A549 (cell line): ENCODE data around the gene DYNC2I2. TPM values are rescaled to one million over a fixed set of nuclear protein-coding genes. Genes with fewer than 3 reads are reported as not detected.

Experiments used
- ATAC-seq, 2 experiments: fragments of 200-7000 bp in 1 of 2; fragments of >200 bp in 1 of 2; cut with Nextera tagmentation in 1 of 2; cut with Tn5 transposase in 1 of 2; 3 replicates each; pipeline versions ENCODE4 v1.8.0 to v1.9.1; 2018 to 2020; ENCODE audit warnings: mild to moderate bottlenecking in 1 of 2, moderate library complexity in 1 of 2
- CTCF ChIA-PET: fragments of 300-600 bp; sonication (Branson Sonifier 250); formaldehyde crosslinking; extraction: SDS; loops from one replicate; lab custom pipeline; 2021; ENCODE audit warnings: antibody characterized with exemption, inconsistent platforms; lab: Yijun Ruan, JAX
- POLR2A ChIA-PET: fragments of 350-600 bp; formaldehyde crosslinking; extraction: SDS; loops from one replicate; lab custom pipeline; 2021; ENCODE audit warnings: antibody characterized with exemption, inconsistent platforms; lab: Yijun Ruan, JAX
- DNase-seq, 2 experiments: peaks; one replicate each; pipeline versions ENCODE4 v3.0.0 to v3.0.0-alpha.2; 2011 to 2016; ENCODE audit warnings: low read depth in 1 of 2, low spot score in 1 of 2
- FAIRE-seq: peaks from 2 replicates; lab custom pipeline; 2011; peaks lifted over from hg19 to GRCh38; lab: Jason Lieb, UNC
- H3K27ac ChIP-seq, 2 experiments: fragments of >200 bp; sonication (Bioruptor Twin); formaldehyde crosslinking; 3 replicates each; pipeline ENCODE4 v1.5.1; 2016 to 2017
- H3K4me1 ChIP-seq: fragments of >200 bp; sonication (Bioruptor Twin); formaldehyde crosslinking; 3 replicates; pipeline ENCODE4 v1.6.1; 2016
- H3K4me2 ChIP-seq: fragments of >200 bp; sonication (Bioruptor Twin); formaldehyde crosslinking; 3 replicates; pipeline ENCODE4 v1.6.1; 2016
- H3K4me3 ChIP-seq: fragments of >200 bp; sonication (Bioruptor Twin); formaldehyde crosslinking; 3 replicates; pipeline ENCODE4 v1.5.1; 2016
- H3K9me3 ChIP-seq: fragments of >200 bp; sonication (Bioruptor Twin); formaldehyde crosslinking; 3 replicates; pipeline ENCODE4 v1.6.1; 2016
- BHLHE40 ChIP-seq: IDR thresholded peaks from 2 replicates; pipeline ENCODE4 v1.6.1; 2012; ENCODE audit warnings: low read depth, low read length, inconsistent platforms
- CBX2 ChIP-seq: fragments of 200-600 bp; sonication (generic); IDR thresholded peaks from 2 replicates; pipeline ENCODE4 v1.6.1; 2016; ENCODE audit warnings: low read depth, mild to moderate bottlenecking, borderline replicate concordance
- CHD2 ChIP-seq: fragments of 150-350 bp; IDR thresholded peaks from 2 replicates; pipeline ENCODE4 v1.6.1; 2014; ENCODE audit warnings: low read length; ENCODE audit not compliant: partially characterized antibody
- ESRRA ChIP-seq: fragments of 150-350 bp; IDR thresholded peaks from 2 replicates; pipeline ENCODE4 v1.6.1; 2014; ENCODE audit warnings: mild to moderate bottlenecking, low read length, borderline replicate concordance
- GATA3 ChIP-seq: IDR thresholded peaks from 2 replicates; pipeline ENCODE4 v1.6.1; 2012; ENCODE audit warnings: borderline replicate concordance
- HOXB5 ChIP-seq: fragments of 250-450 bp; sonication (Bioruptor Pico); IDR thresholded peaks from 2 replicates; pipeline ENCODE4 v1.5.0; 2020; ENCODE audit warnings: mild to moderate bottlenecking, moderate library complexity
- NFE2L2 ChIP-seq: fragments of 150-350 bp; conservative IDR thresholded peaks from 2 replicates; pipeline ENCODE4 v1.6.1; 2014; ENCODE audit warnings: low read length
- RAD21 ChIP-seq, 2 experiments: fragments of >200 bp in 1 of 2; sonication (Bioruptor Twin) in 1 of 2; formaldehyde crosslinking in 1 of 2; IDR thresholded peaks in 1 of 2; conservative IDR thresholded peaks in 1 of 2; 2 replicates in 1 of 2; 3 replicates in 1 of 2; pipeline ENCODE4 v1.6.1; 2012 to 2018; ENCODE audit warnings: inconsistent platforms in 1 of 2
- RCOR1 ChIP-seq: fragments of 150-350 bp; IDR thresholded peaks from 2 replicates; pipeline ENCODE4 v1.6.1; 2014; ENCODE audit warnings: antibody characterized with exemption, low read length, low read depth
- RNF2 ChIP-seq: fragments of 200-600 bp; sonication (generic); IDR thresholded peaks from 2 replicates; pipeline ENCODE4 v1.6.1; 2016; ENCODE audit warnings: low read depth, mild to moderate bottlenecking, antibody characterized with exemption, moderate library complexity, borderline replicate concordance
- SMC3 ChIP-seq: fragments of >200 bp; sonication (Bioruptor Twin); formaldehyde crosslinking; IDR thresholded peaks from 3 replicates; pipeline ENCODE4 v1.6.1; 2018; ENCODE audit warnings: inconsistent platforms
- TP53 ChIP-seq: fragments of 250-450 bp; sonication (Bioruptor Pico); IDR thresholded peaks from 2 replicates; pipeline ENCODE4 v1.5.0; 2021; ENCODE audit warnings: mild to moderate bottlenecking, moderate library complexity
- WGBS: methylation state at CpG from one replicate; pipeline ENCODE4 v1.1.6; 2017; ENCODE audit errors: missing lambda C conversion rate; 5-methylcytosine and 5-hydroxymethylcytosine counted together
- polyA plus RNA-seq, 4 experiments: library from polyadenylated mRNA; depleted of rRNA in 3 of 4; stranded (reverse); fragments of >200 nt; fragmentation: RNase III in 1 of 4; extraction: RNeasy Plus Mini Kit Qiagen cat#74134 plus additional on column Dnase treatment in 1 of 4; gene quantifications; 2 replicates in 3 of 4; 3 replicates in 1 of 4; pipeline ENCODE4 v1.2.3, GENCODE V29; 2011 to 2017
- TF ChIP-seq, protein P1 (sequence below): fragments of 450-650 bp; IDR thresholded peaks from 2 replicates; pipeline ENCODE4 v1.6.1; 2014; ENCODE audit warnings: antibody characterized with exemption
- TF ChIP-seq, protein P2 (sequence below): fragments of >200 bp; sonication (Bioruptor Twin); formaldehyde crosslinking; IDR thresholded peaks from 3 replicates; pipeline ENCODE4 v1.5.1; 2016
- TF ChIP-seq, protein P3 (sequence below): IDR thresholded peaks from 2 replicates; pipeline ENCODE4 v1.6.1; 2012; ENCODE audit warnings: low read depth, borderline replicate concordance
- TF ChIP-seq, protein P4 (sequence below): IDR thresholded peaks from 2 replicates; pipeline ENCODE4 v1.6.1; 2012
- TF ChIP-seq, protein P5 (sequence below): IDR thresholded peaks from 2 replicates; pipeline ENCODE4 v1.6.1; 2012

Gene DYNC2I2
- polyA plus RNA-seq, 2 of the 4 experiments (the other 2 are of a cell fraction) = 57.3 to 117 TPM

DNA sequence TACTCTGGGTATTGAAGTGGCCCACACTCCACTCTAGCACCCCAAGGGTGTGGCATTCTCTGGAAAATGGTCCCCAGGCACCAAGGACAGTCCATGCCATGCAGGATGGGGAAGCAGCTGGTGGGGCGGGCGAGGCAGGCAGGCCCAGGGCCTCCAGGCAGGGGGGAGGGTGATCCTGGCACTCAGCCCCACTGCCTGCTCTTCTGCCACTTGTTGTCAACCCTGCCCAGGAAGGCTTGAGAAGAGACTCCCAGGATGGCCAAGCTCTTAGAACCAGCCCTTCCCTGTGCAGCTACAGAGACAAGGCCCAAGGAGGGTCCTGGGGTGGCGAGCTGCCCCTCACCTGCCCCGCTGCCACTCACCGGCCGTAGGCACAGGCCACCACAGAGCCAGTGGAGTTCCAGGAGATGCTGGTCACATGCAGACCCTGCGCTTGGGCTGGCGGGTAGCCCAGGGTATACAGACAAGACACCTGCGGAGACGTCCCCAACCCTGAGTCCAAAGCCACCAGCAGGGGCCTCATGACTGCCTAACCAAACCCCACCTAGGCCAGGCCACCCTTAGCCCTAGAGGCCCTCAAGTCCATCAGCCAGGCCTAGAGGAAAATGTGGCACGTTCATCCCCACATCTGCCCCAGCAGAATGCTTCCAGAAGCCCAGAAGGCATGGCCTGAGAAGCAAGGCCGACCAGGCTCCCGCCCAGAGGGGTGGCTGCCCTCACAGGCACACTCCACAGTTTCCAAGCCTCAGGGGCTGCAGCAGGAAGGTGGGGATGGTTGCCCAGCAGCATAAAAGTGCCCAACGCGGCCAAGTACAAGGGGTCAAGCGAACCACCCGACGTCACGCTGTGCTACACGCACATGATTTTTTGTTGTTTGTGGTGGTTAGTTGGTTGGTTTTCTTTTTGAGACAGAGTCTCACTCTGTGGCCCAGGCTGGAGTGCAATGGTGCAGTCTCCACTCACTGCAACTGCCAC is 19.8 kb downstream of the DYNC2I2 start:
- peak overlapping the region; percentile 31; the same call in 2 of the 3 replicates for H3K4me3 ChIP-seq
- ATAC-seq = peak; percentile 3; a peak in 4 of 6 replicates
- POLR2A ChIA-PET = interaction anchor here (0.5 to 2.4 kb wide), 16 partner anchors 7 to 332 kb away, joined by 3 to 24 read pairs (median 6); partner anchors contain the start of genes CERCAM, PKN3, SET and SPTAN1

DNA sequence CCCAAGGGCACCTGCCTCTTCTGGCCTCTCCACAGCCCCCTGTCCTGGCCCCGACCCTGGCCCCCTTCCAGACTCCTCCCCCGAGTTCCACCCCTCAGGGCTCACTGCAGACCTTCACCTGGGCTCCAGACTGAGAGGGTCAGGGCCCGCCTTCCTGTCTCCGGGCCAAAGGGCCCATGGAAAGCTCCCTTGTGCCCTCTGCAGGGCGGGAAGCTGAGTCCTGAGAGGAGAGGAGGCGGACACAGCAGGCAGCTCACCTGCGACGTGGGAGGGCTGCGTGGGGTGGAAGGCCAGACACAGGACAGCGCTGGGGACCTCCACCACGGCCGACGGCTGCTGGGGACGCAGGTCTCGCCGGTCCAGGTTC is 20.6 kb downstream of the DYNC2I2 start:
- H3K4me2 ChIP-seq = peak overlapping the region; percentile 93
- ATAC-seq (peak; percentile 74 to 82), DNase-seq (peak; percentile 87 to 89), FAIRE-seq (peak; percentile 46)
- 5% methylated on average over 9 of the region's 16 CpGs for WGBS
- ChIA-PET POLR2A (interaction anchor here (0.5 to 2.4 kb wide), 21 partner anchors 8 to 331 kb away, joined by 3 to 24 read pairs (median 5); partner anchors contain the start of genes CERCAM, PKN3, SET and SPOUT1), CTCF (interaction anchor here (0.6 to 7.4 kb wide), 68 partner anchors 9 to 420 kb away, joined by 3 to 61 read pairs (median 4); partner anchors contain the start of genes DYNC2I2, ENDOG, PKN3 and SPTAN1)
- H3K9me3 ChIP-seq = no peaks in the 10 kb centered on the region
- peaks cover 43% of the 10 kb centered on the region for H3K4me1 ChIP-seq
- peak overlapping the region; percentile 97 to 99 for H3K27ac ChIP-seq
- H3K4me3 ChIP-seq = peak overlapping the region; percentile 31
- TF ChIP-seq ESRRA (0 out of 2 replicates have a peak, but pooled peaks have one; percentile 15), GATA3 (peak; percentile 5; the same call in 1 of the 2 replicates), CBX2 (no peak), NFE2L2 (no peak), SMC3 (peak; percentile 49; the same call in 2 of the 3 replicates), BHLHE40 (no peak), RAD21 (conservative IDR thresholded peaks at IDR 0.05 in 1 of 2, IDR thresholded peaks at IDR 0.05 in 1 of 2) (peak; percentile 60 to 65)
- TF ChIP-seq, protein P1, sequence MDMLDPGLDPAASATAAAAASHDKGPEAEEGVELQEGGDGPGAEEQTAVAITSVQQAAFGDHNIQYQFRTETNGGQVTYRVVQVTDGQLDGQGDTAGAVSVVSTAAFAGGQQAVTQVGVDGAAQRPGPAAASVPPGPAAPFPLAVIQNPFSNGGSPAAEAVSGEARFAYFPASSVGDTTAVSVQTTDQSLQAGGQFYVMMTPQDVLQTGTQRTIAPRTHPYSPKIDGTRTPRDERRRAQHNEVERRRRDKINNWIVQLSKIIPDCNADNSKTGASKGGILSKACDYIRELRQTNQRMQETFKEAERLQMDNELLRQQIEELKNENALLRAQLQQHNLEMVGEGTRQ = no peak
- TF ChIP-seq, protein P2, sequence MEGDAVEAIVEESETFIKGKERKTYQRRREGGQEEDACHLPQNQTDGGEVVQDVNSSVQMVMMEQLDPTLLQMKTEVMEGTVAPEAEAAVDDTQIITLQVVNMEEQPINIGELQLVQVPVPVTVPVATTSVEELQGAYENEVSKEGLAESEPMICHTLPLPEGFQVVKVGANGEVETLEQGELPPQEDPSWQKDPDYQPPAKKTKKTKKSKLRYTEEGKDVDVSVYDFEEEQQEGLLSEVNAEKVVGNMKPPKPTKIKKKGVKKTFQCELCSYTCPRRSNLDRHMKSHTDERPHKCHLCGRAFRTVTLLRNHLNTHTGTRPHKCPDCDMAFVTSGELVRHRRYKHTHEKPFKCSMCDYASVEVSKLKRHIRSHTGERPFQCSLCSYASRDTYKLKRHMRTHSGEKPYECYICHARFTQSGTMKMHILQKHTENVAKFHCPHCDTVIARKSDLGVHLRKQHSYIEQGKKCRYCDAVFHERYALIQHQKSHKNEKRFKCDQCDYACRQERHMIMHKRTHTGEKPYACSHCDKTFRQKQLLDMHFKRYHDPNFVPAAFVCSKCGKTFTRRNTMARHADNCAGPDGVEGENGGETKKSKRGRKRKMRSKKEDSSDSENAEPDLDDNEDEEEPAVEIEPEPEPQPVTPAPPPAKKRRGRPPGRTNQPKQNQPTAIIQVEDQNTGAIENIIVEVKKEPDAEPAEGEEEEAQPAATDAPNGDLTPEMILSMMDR = peak; percentile 56
- TF ChIP-seq, protein P3, sequence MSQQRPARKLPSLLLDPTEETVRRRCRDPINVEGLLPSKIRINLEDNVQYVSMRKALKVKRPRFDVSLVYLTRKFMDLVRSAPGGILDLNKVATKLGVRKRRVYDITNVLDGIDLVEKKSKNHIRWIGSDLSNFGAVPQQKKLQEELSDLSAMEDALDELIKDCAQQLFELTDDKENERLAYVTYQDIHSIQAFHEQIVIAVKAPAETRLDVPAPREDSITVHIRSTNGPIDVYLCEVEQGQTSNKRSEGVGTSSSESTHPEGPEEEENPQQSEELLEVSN = peak; percentile 81; the same call in 1 of the 2 replicates
- TF ChIP-seq, protein P4, sequence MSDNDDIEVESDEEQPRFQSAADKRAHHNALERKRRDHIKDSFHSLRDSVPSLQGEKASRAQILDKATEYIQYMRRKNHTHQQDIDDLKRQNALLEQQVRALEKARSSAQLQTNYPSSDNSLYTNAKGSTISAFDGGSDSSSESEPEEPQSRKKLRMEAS = peak; percentile 66
- TF ChIP-seq, protein P5, sequence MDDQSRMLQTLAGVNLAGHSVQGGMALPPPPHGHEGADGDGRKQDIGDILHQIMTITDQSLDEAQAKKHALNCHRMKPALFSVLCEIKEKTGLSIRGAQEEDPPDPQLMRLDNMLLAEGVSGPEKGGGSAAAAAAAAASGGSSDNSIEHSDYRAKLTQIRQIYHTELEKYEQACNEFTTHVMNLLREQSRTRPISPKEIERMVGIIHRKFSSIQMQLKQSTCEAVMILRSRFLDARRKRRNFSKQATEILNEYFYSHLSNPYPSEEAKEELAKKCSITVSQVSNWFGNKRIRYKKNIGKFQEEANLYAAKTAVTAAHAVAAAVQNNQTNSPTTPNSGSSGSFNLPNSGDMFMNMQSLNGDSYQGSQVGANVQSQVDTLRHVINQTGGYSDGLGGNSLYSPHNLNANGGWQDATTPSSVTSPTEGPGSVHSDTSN = no peak

More for the DNA sequence above, 19.8 kb downstream of the DYNC2I2 start:
- H3K4me1 ChIP-seq = peaks cover 43% of the 10 kb centered on the region
- no peak for FAIRE-seq
- peak overlapping the region; percentile 97 to 99 for H3K27ac ChIP-seq
- no peaks in the 10 kb centered on the region for H3K9me3 ChIP-seq
- no peak for TF ChIP-seq TP53
- no peak for TF ChIP-seq RNF2
- no peak for TF ChIP-seq CHD2
- no peak for TF ChIP-seq RCOR1
- TF ChIP-seq, protein P4 = no peak
- no peak for TF ChIP-seq HOXB5
- no peak for TF ChIP-seq BHLHE40
- no peak for TF ChIP-seq GATA3
- CTCF ChIA-PET = interaction anchor here (0.6 to 7.4 kb wide), 39 partner anchors 8 to 341 kb away, joined by 3 to 61 read pairs (median 6); partner anchors contain the start of genes DYNC2I2 and PKN3
- peak overlapping the region; percentile 93 for H3K4me2 ChIP-seq
- peak in 1 of 2 experiments; percentile 41 for DNase-seq
- WGBS = 88% methylated on average over 14 of the region's 20 CpGs
